Aortic smooth muscle cell (primary cell): Measurements from ENCODE around the gene CYP2A7. TPM values are rescaled to one million over a fixed set of nuclear protein-coding genes. Genes with fewer than 3 reads are reported as not detected.

Experiments used
- total RNA-seq: library from RNA; depleted of rRNA; stranded (reverse); fragments of >200 nt; gene quantifications from 2 replicates; pipeline ENCODE4 v1.2.3, GENCODE V29; 2014

Gene CYP2A7
- not detected in 2 replicates for total RNA-seq

GRCh38 chr19:40882062-40882461, at the start of gene CYP2A7:
CYP2A7 (minus strand) TSS chr19:40882231; CDS start chr19:40882210, 21 bp downstream.

GRCh38 chr19:40850277-40850676, 31.8 kb downstream of the CYP2A7 start, which contains the start of gene CYP2A6:
CYP2A6 (minus strand) TSS chr19:40850447; CDS start chr19:40850426, 21 bp downstream.

Other genes with a start within 250 kb of the CYP2A7 start
- 22.6 and 40.8 TPM in 2 replicates for gene NUMBL, start 191.6 kb downstream of the CYP2A7 start, total RNA-seq
- gene COQ8B, start 165.3 kb downstream of the CYP2A7 start, total RNA-seq = 34.6 and 36.7 TPM in 2 replicates
- gene ITPKC, start 165.1 kb downstream of the CYP2A7 start, total RNA-seq = 10.4 and 11.8 TPM in 2 replicates
- gene ACTMAP, start 131.8 kb downstream of the CYP2A7 start, total RNA-seq = 0.53 and 0.56 TPM in 2 replicates
- 47.2 and 51.1 TPM in 2 replicates for gene SNRPA, start 131.0 kb downstream of the CYP2A7 start, total RNA-seq
- 0.66 TPM in 1 of 2 replicates, not detected in the other for gene MIA, start 106.7 kb downstream of the CYP2A7 start, total RNA-seq
- gene RAB4B, start 104.0 kb downstream of the CYP2A7 start, total RNA-seq = 7.0 and 8.5 TPM in 2 replicates
- gene EGLN2, start 83.0 kb downstream of the CYP2A7 start, total RNA-seq = 83.9 and 90.5 TPM in 2 replicates
- gene CYP2A6, start 31.8 kb downstream of the CYP2A7 start, total RNA-seq = not detected in 2 replicates
- not detected in 2 replicates for gene CYP2B6, start 109.1 kb upstream of the CYP2A7 start, total RNA-seq
- not detected in 2 replicates for gene CYP2A13, start 206.2 kb upstream of the CYP2A7 start, total RNA-seq
- gene CYP2F1, start 232.2 kb upstream of the CYP2A7 start, total RNA-seq = not detected in 2 replicates